Gastroesophageal sphincter (tissue), 3 donors: ENCODE data around the gene NXPH4.

Source experiments
- CTCF ChIP-seq, 4 experiments: fragments of 200-600 bp in 2 of 4; fragments of 450-650 bp in 2 of 4; sonication (generic) in 1 of 4; IDR thresholded peaks; one replicate each; pipeline ENCODE4 v1.5.1; 2017 to 2019; ENCODE audit warnings: antibody characterized with exemption in 4 of 4, mild to moderate bottlenecking in 2 of 4, moderate library complexity in 2 of 4
- POLR2AphosphoS5 ChIP-seq: sonication (generic); formaldehyde crosslinking; IDR thresholded peaks from one replicate; pipeline ENCODE4 v1.6.1; 2017; ENCODE audit warnings: antibody characterized with exemption

DNA sequence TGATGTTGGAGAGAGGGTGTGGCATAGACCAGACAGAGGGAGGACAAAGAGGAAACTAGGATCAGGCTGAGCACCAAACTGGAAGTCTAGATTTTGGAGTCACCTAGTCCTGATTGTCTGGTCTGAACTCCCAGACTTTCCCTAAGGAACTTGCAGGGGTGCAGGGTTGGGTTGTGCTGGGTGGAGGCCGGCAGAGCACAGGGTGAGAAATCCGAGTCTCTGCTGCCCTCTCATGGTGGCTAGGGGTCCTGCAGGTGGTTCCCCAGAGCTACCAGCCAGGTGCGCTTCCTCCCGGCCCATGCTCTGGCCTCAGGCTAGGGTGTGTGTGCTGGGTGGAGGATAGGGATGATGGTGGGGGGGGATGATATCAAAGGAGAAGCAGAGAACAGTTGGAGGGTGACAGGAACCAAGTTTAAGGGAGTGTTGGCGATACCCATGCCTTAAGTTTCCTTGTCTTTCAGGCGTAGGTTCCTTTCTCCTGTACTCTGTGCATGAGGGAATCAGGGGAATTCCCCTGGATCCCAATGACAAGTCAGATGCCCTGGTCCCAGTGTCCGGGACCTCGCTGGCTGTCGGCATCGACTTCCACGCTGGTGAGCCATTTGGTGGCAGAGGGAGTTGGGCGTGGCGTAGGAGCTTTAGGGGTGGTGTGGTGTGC is 33.5 kb upstream of the NXPH4 start:
- TF ChIP-seq CTCF (IDR thresholded peaks at IDR 0.05) = peak in 3 of 4 experiments; percentile 86 to 92 (median 92)
- TF ChIP-seq POLR2AphosphoS5 = no peak
